Measurements from ENCODE around the gene TSPYL4.

The TSPYL4 gene

DNA sequence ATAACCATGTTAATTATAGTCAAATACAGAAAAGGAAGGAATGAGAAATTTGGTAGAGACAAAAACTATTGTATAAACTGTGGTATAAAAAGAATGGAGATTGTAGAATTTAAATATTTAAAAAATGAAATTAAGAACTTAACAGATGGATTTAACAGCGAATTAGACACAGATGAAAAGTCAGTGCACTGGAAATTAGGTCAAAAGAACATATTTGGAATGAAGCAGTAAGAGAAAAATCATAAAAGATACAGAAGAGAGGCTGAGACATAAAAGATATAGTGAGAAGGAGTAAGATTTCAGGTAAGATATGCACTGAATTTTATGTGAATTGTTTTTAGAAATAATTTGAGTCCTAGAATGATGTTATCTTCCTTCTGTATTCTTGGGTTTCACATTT is 14.0 kb downstream of the TSPYL4 start:
- Histone ChIP-seq H3K27me3 (ENCODE audit: low read depth, low read length) (no peaks in the 10 kb centered on the region), H2AFZ (ENCODE audit: low read depth, low read length) (no peak overlapping the region), H3K79me2 (ENCODE audit: low read length) (no peaks in the 10 kb centered on the region), H3K4me3 (ENCODE audit: low read length) (no peak overlapping the region), H3K27ac (ENCODE audit: low read length) (no peak overlapping the region), H4K20me1 (ENCODE audit: insufficient read depth, low read length) (no peaks in the 10 kb centered on the region), H3K4me2 (ENCODE audit: low read length) (no peak overlapping the region), H3K9me3 (ENCODE audit: insufficient read depth, low read length) (no peaks in the 10 kb centered on the region), H3K36me3 (replicated peaks; ENCODE audit: low read depth, low read length) (no peaks in the 10 kb centered on the region), H3K9ac (ENCODE audit: low read length) (no peak overlapping the region), H3K4me1 (ENCODE audit: low read length) (no peaks in the 10 kb centered on the region)
- TF ChIP-seq, protein P1, sequence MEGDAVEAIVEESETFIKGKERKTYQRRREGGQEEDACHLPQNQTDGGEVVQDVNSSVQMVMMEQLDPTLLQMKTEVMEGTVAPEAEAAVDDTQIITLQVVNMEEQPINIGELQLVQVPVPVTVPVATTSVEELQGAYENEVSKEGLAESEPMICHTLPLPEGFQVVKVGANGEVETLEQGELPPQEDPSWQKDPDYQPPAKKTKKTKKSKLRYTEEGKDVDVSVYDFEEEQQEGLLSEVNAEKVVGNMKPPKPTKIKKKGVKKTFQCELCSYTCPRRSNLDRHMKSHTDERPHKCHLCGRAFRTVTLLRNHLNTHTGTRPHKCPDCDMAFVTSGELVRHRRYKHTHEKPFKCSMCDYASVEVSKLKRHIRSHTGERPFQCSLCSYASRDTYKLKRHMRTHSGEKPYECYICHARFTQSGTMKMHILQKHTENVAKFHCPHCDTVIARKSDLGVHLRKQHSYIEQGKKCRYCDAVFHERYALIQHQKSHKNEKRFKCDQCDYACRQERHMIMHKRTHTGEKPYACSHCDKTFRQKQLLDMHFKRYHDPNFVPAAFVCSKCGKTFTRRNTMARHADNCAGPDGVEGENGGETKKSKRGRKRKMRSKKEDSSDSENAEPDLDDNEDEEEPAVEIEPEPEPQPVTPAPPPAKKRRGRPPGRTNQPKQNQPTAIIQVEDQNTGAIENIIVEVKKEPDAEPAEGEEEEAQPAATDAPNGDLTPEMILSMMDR (IDR thresholded peaks at IDR 0.05; ENCODE audit: low read depth, low read length) = no peak
- TF ChIP-seq EZH2phosphoT487 (IDR thresholded peaks at IDR 0.05; ENCODE audit: low read depth) = no peak

DNA sequence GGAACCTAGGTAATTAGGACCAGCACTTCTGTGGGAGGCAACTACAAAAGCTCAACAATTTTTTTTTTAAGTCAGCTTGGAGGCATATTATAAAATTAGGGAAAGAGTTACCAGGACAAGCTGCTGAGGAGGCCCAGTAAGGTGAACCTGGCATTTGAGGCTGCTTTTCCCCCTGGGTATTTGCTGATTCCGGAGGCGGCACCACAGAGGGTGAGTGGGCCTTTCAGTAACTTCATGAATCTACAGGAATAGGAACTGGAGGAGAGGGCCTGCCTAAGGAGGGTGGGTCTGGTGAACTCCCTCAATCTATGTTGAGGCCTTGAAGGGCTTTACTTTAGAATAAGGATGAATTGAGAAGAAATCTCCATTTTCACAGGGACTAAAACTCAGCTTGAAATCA is 14.6 kb downstream of the TSPYL4 start:
- H3K9me3 ChIP-seq (ENCODE audit: insufficient read depth, low read length) = no peaks in the 10 kb centered on the region
- H4K20me1 ChIP-seq (ENCODE audit: insufficient read depth, low read length) = no peaks in the 10 kb centered on the region
- no peak overlapping the region for H3K9ac ChIP-seq (ENCODE audit: low read length)
- H3K79me2 ChIP-seq (ENCODE audit: low read length) = no peaks in the 10 kb centered on the region
- no peak overlapping the region for H3K4me2 ChIP-seq (ENCODE audit: low read length)
- no peaks in the 10 kb centered on the region for H3K36me3 ChIP-seq (replicated peaks; ENCODE audit: low read depth, low read length)
- no peaks in the 10 kb centered on the region for H3K4me1 ChIP-seq (ENCODE audit: low read length)
- no peak overlapping the region for H3K4me3 ChIP-seq (ENCODE audit: low read length)
- TF ChIP-seq, protein P1 (IDR thresholded peaks at IDR 0.05; ENCODE audit: low read depth, low read length) = no peak
- TF ChIP-seq EZH2phosphoT487 (IDR thresholded peaks at IDR 0.05; ENCODE audit: low read depth) = no peak
- H2AFZ ChIP-seq (ENCODE audit: low read depth, low read length) = no peak overlapping the region
- no peaks in the 10 kb centered on the region for H3K27me3 ChIP-seq (ENCODE audit: low read depth, low read length)
- no peak overlapping the region for H3K27ac ChIP-seq (ENCODE audit: low read length)

DNA sequence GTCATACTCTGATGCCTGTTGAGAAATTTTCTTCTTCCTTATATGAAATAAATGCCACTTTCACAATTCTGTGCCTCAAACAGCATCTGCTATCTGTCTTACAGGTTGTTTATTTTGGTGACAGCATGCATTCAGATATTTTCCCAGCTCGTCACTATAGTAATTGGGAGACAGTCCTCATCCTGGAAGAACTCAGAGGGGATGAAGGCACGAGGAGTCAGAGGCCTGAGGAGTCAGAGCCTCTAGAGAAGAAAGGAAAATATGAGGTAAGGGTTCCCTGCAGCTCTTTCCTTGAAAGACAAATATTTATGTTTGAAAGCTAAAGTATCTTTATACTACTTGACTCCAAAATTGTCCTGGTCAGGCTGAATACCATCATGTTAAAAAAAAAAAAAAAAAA is 15.8 kb downstream of the TSPYL4 start:
- Histone ChIP-seq H3K36me3 (replicated peaks; ENCODE audit: low read depth, low read length) (no peaks in the 10 kb centered on the region), H2AFZ (ENCODE audit: low read depth, low read length) (no peak overlapping the region), H3K4me3 (ENCODE audit: low read length) (no peak overlapping the region), H3K79me2 (ENCODE audit: low read length) (no peaks in the 10 kb centered on the region), H3K9me3 (ENCODE audit: insufficient read depth, low read length) (no peaks in the 10 kb centered on the region), H3K9ac (ENCODE audit: low read length) (no peak overlapping the region), H3K27ac (ENCODE audit: low read length) (no peak overlapping the region), H3K4me1 (ENCODE audit: low read length) (no peaks in the 10 kb centered on the region), H3K4me2 (ENCODE audit: low read length) (no peak overlapping the region), H3K27me3 (ENCODE audit: low read depth, low read length) (no peaks in the 10 kb centered on the region), H4K20me1 (ENCODE audit: insufficient read depth, low read length) (no peaks in the 10 kb centered on the region)
- TF ChIP-seq EZH2phosphoT487 (IDR thresholded peaks at IDR 0.05; ENCODE audit: low read depth) = no peak
- TF ChIP-seq, protein P1 (IDR thresholded peaks at IDR 0.05; ENCODE audit: low read depth, low read length) = no peak

DNA sequence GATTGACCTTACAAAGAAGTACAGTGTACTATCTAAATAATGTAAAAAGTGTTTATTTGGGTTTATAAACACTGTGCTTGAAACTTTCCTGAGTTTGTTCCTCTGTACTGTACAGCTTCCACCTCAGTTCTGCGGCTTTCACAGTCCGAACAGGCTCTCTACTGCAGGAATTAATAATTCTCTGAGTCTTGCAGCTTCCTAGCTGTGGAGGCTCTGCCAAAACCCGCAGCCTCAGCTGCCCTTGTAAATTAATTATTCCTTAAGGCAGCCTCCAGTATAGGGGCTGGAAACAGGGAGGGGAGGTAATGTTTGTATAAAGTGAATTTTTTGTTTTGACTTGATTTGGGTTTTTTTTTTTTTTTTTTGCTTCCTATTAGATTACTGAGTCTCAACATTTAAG is 19.2 kb downstream of the TSPYL4 start:
- Histone ChIP-seq H3K27me3 (ENCODE audit: low read depth, low read length) (no peaks in the 10 kb centered on the region), H3K27ac (ENCODE audit: low read length) (no peak overlapping the region), H3K4me3 (ENCODE audit: low read length) (no peak overlapping the region), H3K4me1 (ENCODE audit: low read length) (no peaks in the 10 kb centered on the region), H2AFZ (ENCODE audit: low read depth, low read length) (no peak overlapping the region), H3K36me3 (replicated peaks; ENCODE audit: low read depth, low read length) (no peaks in the 10 kb centered on the region), H4K20me1 (ENCODE audit: insufficient read depth, low read length) (no peaks in the 10 kb centered on the region), H3K79me2 (ENCODE audit: low read length) (no peaks in the 10 kb centered on the region), H3K9me3 (ENCODE audit: insufficient read depth, low read length) (no peaks in the 10 kb centered on the region), H3K4me2 (ENCODE audit: low read length) (no peak overlapping the region), H3K9ac (ENCODE audit: low read length) (no peak overlapping the region)
- TF ChIP-seq, protein P1 (IDR thresholded peaks at IDR 0.05; ENCODE audit: low read depth, low read length) = no peak
- TF ChIP-seq EZH2phosphoT487 (IDR thresholded peaks at IDR 0.05; ENCODE audit: low read depth) = no peak
